ENCODE results near the gene HSPG2. TPM values are rescaled to one million over a fixed set of nuclear protein-coding genes. Genes with fewer than 3 reads are reported as not detected.

The HSPG2 gene
- total and polyA plus RNA-seq, 9 of the 15 experiments (the other 6 are each of a cell fraction or from before 2014, with no cell fraction given), result 0.14 to 160 (median 15.7) TPM

DNA sequence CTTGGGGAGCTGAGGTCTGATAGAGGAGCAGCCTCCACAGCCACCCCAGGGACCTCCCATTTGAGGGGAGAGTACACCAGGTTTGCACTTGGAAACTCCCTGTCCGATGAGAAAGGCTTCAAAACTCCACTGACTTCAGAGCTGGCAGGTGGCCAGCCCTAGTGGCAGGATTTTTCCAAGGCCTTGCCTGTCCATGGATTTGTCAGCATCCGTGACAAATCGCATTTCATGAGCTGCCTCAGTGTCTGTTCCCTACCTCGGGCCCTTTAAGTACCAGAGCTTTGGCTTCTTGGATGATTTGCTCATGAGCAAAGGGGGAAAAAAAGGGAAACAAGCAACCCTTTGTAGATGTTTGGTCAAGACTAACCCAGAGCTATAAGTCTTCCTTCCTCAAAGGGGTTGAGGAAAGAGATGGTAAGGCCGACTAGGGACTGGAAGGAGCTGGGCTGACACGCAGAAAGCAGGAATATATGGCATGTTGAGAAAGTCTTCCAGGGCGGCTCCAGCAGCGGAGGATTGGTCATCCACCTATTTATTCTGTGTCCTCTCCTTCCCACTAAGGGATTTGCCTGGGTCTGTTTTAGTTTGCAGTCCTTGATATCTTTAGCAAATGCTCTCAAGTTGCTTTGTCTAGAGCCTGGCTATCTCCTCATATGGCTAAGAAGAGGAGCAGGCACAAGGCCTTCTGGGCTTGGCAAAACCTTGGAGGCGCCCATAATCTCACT is 2.7 kb upstream of the HSPG2 start (continued):
- TF ChIP-seq, protein P1, sequence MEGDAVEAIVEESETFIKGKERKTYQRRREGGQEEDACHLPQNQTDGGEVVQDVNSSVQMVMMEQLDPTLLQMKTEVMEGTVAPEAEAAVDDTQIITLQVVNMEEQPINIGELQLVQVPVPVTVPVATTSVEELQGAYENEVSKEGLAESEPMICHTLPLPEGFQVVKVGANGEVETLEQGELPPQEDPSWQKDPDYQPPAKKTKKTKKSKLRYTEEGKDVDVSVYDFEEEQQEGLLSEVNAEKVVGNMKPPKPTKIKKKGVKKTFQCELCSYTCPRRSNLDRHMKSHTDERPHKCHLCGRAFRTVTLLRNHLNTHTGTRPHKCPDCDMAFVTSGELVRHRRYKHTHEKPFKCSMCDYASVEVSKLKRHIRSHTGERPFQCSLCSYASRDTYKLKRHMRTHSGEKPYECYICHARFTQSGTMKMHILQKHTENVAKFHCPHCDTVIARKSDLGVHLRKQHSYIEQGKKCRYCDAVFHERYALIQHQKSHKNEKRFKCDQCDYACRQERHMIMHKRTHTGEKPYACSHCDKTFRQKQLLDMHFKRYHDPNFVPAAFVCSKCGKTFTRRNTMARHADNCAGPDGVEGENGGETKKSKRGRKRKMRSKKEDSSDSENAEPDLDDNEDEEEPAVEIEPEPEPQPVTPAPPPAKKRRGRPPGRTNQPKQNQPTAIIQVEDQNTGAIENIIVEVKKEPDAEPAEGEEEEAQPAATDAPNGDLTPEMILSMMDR (IDR thresholded peaks at IDR 0.05 in 2 of 3, conservative IDR thresholded peaks at IDR 0.05 in 1 of 3; ENCODE audit: insufficient read depth in 2 of 3, low read depth in 1 of 3, low read length in 3 of 3), result peak in 1 of 3 experiments; percentile 8; a peak in 1 of 6 replicates
- TF ChIP-seq ZKSCAN1 (IDR thresholded peaks at IDR 0.05; ENCODE audit: low read depth, low read length) (no peak), PHTF2 (CRISPR knock-in tag; IDR thresholded peaks at IDR 0.05) (no peak), SP1 (CRISPR knock-in tag; IDR thresholded peaks at IDR 0.05) (no peak), KDM5B (IDR thresholded peaks at IDR 0.05; ENCODE audit: insufficient replicate concordance, low read depth, low read length) (peak; percentile 21), POLR2A (conservative IDR thresholded peaks at IDR 0.05) (no peak), DNMT1 (IDR thresholded peaks at IDR 0.05) (no peak), CEBPB (tag; IDR thresholded peaks at IDR 0.05) (no peak), RBM22 (IDR thresholded peaks at IDR 0.05; ENCODE audit: low read depth, low read length, poor library complexity, severe bottlenecking) (no peak), TEAD4 (IDR thresholded peaks at IDR 0.05; ENCODE audit: low read length) (no peak), TEAD4 (CRISPR knock-in tag; IDR thresholded peaks at IDR 0.05; ENCODE audit: borderline replicate concordance) (no peak)
- TF ChIP-seq, protein P2, sequence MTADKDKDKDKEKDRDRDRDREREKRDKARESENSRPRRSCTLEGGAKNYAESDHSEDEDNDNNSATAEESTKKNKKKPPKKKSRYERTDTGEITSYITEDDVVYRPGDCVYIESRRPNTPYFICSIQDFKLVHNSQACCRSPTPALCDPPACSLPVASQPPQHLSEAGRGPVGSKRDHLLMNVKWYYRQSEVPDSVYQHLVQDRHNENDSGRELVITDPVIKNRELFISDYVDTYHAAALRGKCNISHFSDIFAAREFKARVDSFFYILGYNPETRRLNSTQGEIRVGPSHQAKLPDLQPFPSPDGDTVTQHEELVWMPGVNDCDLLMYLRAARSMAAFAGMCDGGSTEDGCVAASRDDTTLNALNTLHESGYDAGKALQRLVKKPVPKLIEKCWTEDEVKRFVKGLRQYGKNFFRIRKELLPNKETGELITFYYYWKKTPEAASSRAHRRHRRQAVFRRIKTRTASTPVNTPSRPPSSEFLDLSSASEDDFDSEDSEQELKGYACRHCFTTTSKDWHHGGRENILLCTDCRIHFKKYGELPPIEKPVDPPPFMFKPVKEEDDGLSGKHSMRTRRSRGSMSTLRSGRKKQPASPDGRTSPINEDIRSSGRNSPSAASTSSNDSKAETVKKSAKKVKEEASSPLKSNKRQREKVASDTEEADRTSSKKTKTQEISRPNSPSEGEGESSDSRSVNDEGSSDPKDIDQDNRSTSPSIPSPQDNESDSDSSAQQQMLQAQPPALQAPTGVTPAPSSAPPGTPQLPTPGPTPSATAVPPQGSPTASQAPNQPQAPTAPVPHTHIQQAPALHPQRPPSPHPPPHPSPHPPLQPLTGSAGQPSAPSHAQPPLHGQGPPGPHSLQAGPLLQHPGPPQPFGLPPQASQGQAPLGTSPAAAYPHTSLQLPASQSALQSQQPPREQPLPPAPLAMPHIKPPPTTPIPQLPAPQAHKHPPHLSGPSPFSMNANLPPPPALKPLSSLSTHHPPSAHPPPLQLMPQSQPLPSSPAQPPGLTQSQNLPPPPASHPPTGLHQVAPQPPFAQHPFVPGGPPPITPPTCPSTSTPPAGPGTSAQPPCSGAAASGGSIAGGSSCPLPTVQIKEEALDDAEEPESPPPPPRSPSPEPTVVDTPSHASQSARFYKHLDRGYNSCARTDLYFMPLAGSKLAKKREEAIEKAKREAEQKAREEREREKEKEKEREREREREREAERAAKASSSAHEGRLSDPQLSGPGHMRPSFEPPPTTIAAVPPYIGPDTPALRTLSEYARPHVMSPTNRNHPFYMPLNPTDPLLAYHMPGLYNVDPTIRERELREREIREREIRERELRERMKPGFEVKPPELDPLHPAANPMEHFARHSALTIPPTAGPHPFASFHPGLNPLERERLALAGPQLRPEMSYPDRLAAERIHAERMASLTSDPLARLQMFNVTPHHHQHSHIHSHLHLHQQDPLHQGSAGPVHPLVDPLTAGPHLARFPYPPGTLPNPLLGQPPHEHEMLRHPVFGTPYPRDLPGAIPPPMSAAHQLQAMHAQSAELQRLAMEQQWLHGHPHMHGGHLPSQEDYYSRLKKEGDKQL (CRISPR knock-in tag; IDR thresholded peaks at IDR 0.05; ENCODE audit: borderline replicate concordance), result no peak
- TF ChIP-seq, protein P3, sequence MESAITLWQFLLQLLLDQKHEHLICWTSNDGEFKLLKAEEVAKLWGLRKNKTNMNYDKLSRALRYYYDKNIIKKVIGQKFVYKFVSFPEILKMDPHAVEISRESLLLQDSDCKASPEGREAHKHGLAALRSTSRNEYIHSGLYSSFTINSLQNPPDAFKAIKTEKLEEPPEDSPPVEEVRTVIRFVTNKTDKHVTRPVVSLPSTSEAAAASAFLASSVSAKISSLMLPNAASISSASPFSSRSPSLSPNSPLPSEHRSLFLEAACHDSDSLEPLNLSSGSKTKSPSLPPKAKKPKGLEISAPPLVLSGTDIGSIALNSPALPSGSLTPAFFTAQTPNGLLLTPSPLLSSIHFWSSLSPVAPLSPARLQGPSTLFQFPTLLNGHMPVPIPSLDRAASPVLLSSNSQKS (CRISPR knock-in tag; IDR thresholded peaks at IDR 0.05), result no peak
- TF ChIP-seq, protein P4, sequence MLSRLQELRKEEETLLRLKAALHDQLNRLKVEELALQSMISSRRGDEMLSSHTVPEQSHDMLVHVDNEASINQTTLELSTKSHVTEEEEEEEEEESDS (CRISPR knock-in tag; IDR thresholded peaks at IDR 0.05), result no peak
